Lower leg skin (tissue), 4 donors: ENCODE measurements around the gene SLC8A1. TPM values are rescaled to one million over a fixed set of nuclear protein-coding genes. Genes with fewer than 3 reads are reported as not detected.

Experiments
- DNase-seq, 2 donors: peaks; one replicate each; pipeline ENCODE4 v3.0.0-alpha.2; 2019; ENCODE audit warnings: low spot score in 2 of 2
- H3K4me3 ChIP-seq: fragments of 200-600 bp; sonication (generic); 2 replicates; pipeline ENCODE4 v1.5.1; 2017; ENCODE audit warnings: mild to moderate bottlenecking, low read depth; ENCODE audit not compliant: poor library complexity, severe bottlenecking
- CTCF ChIP-seq, 3 donors: fragments of 450-650 bp; IDR thresholded peaks; one replicate each; pipeline ENCODE4 v1.5.1; 2016; ENCODE audit warnings: antibody characterized with exemption in 3 of 3, mild to moderate bottlenecking in 3 of 3, moderate library complexity in 2 of 3
- POLR2A ChIP-seq, 2 donors: fragments of 450-650 bp; IDR thresholded peaks; one replicate each; pipeline ENCODE4 v1.6.1; 2016 to 2017; ENCODE audit warnings: antibody characterized with exemption in 2 of 2, mild to moderate bottlenecking in 1 of 2, moderate library complexity in 1 of 2
- WGBS, 2 donors: methylation state at CpG; one replicate each; pipeline ENCODE4 v1.1.5; 2018; 5-methylcytosine and 5-hydroxymethylcytosine counted together
- intact Hi-C: fragments of 100-400 bp; cut with DNase I; formaldehyde crosslinking; loops from one replicate; pipeline ENCODE4 v1.15.0; 2023; ENCODE audit warnings: low total_unique reads
- total RNA-seq, 4 donors: library from RNA; depleted of rRNA; stranded (reverse); fragments of >200 nt; gene quantifications; one replicate each; pipeline ENCODE4 v1.1.0, GENCODE V29; 2016

SLC8A1 gene
- total RNA-seq, 4 donors from 2014 or later = 7.5 to 21.2 (median 13.0) TPM

- TF ChIP-seq POLR2A (IDR thresholded peaks at IDR 0.05) (no peak), CTCF (IDR thresholded peaks at IDR 0.05) (no peak)
- no peak for DNase-seq
- H3K4me3 ChIP-seq = no peak overlapping the region
- 64 to 70% methylated on average over 3 of the region's 3 CpGs for WGBS, 2 donors
- intact Hi-C loops = no loop called here
These were observed 31.4 kb downstream of the SLC8A1 start for GRCh38 chr2:40420478-40420877.

GRCh38 chr2:40419364-40419762, 32.5 kb downstream of the SLC8A1 start:
- intact Hi-C loops = no loop called here
- 88 to 91% methylated on average over 2 of the region's 2 CpGs for WGBS, 2 donors
- TF ChIP-seq POLR2A (IDR thresholded peaks at IDR 0.05) = no peak
- TF ChIP-seq CTCF (IDR thresholded peaks at IDR 0.05) = no peak
- no peak overlapping the region for H3K4me3 ChIP-seq
- DNase-seq = no peak

GRCh38 chr2:40418614-40419363, 33.1 kb downstream of the SLC8A1 start:
- DNase-seq = no peak
- 70 to 76% methylated on average over 5 of the region's 5 CpGs for WGBS, 2 donors
- H3K4me3 ChIP-seq = no peak overlapping the region

GRCh38 chr2:40416486-40416885, 35.4 kb downstream of the SLC8A1 start:
- 62 to 74% methylated on average over 1 of the region's 1 CpG for WGBS, 2 donors
- no peak overlapping the region for H3K4me3 ChIP-seq
- no peak for DNase-seq
- intact Hi-C loops = no loop called here
- no peak for TF ChIP-seq CTCF (IDR thresholded peaks at IDR 0.05)
- TF ChIP-seq POLR2A (IDR thresholded peaks at IDR 0.05) = no peak

More at GRCh38 chr2:40418614-40419363, 33.1 kb downstream of the SLC8A1 start:
- TF ChIP-seq POLR2A (IDR thresholded peaks at IDR 0.05) (no peak), CTCF (IDR thresholded peaks at IDR 0.05) (no peak)
- intact Hi-C loops = no loop called here

GRCh38 chr2:40415391-40415790, 36.5 kb downstream of the SLC8A1 start:
- H3K4me3 ChIP-seq = no peak overlapping the region
- DNase-seq = no peak
- TF ChIP-seq POLR2A (IDR thresholded peaks at IDR 0.05) (no peak), CTCF (IDR thresholded peaks at IDR 0.05) (no peak)
- intact Hi-C loops = no loop called here
- WGBS, 2 donors = 73 to 80% methylated on average over 2 of the region's 2 CpGs

GRCh38 chr2:40412456-40412855, 39.4 kb downstream of the SLC8A1 start:
- intact Hi-C loops = no loop called here
- WGBS, 2 donors = 80% methylated on average over 1 of the region's 1 CpG
- DNase-seq = no peak
- TF ChIP-seq CTCF (IDR thresholded peaks at IDR 0.05) = no peak
- no peak for TF ChIP-seq POLR2A (IDR thresholded peaks at IDR 0.05)
- H3K4me3 ChIP-seq = no peak overlapping the region
